Memory B cell (primary cell): ENCODE results near the gene RPLP1.

ENCODE experiments used
- ATAC-seq: fragments of 150-1000 bp; cut with Tn5 transposase; 2 replicates; pipeline ENCODE4 v1.10.0; 2021; ENCODE audit warnings: low read depth, mild to moderate bottlenecking, moderate library complexity
- DNase-seq, 2 donors: peaks; one replicate each; pipeline ENCODE4 v3.0.0; 2022; ENCODE audit warnings: low spot score in 2 of 2
- H3K27ac Mint-ChIP-seq: one replicate; pipeline ENCODE4 v1.8.0; 2022; ENCODE audit warnings: mild to moderate bottlenecking, moderate library complexity, mixed read lengths
- H3K27me3 Mint-ChIP-seq: one replicate; pipeline ENCODE4 v1.8.0; 2022; ENCODE audit warnings: mixed read lengths
- H3K36me3 Mint-ChIP-seq: one replicate; pipeline ENCODE4 v1.8.0; 2022; ENCODE audit warnings: mild to moderate bottlenecking, mixed read lengths
- H3K4me1 Mint-ChIP-seq: one replicate; pipeline ENCODE4 v1.8.0; 2022; ENCODE audit warnings: mixed read lengths
- H3K4me3 Mint-ChIP-seq: one replicate; pipeline ENCODE4 v1.8.0; 2022; ENCODE audit warnings: mild to moderate bottlenecking, moderate library complexity, mixed read lengths
- H3K9me3 Mint-ChIP-seq: one replicate; pipeline ENCODE4 v1.8.0; 2022; ENCODE audit warnings: mixed read lengths

Gene RPLP1

DNA sequence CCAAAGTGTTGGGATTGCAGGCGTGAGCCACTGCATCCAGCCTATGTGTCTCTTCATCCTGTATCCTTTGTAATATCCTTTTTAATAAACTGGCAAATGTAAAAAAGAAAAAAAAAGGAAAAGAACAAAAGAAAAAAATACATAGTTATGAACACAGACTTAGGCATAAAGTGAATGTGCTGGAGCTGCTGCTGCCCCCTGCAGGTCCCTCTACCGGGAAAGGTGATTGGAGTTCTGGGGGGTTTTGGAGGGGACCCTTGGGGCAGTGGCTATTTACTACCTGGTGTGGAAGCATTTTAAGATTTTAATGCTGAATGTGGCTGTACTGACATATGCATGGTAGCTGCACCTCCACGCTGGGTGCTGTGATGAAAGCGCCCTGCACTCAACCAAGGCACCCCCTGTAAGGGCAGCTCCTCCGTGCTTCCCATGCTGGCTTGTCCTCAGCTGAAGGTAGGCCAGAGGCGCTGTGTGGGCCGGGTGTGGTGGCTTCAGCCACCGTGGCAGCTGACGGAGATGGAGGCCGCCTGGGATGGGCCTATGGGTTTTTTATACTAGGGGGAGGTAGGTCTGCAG is 49.9 kb downstream of the RPLP1 start:
- no peak for ATAC-seq
- no peak overlapping the region for H3K27ac Mint-ChIP-seq

DNA sequence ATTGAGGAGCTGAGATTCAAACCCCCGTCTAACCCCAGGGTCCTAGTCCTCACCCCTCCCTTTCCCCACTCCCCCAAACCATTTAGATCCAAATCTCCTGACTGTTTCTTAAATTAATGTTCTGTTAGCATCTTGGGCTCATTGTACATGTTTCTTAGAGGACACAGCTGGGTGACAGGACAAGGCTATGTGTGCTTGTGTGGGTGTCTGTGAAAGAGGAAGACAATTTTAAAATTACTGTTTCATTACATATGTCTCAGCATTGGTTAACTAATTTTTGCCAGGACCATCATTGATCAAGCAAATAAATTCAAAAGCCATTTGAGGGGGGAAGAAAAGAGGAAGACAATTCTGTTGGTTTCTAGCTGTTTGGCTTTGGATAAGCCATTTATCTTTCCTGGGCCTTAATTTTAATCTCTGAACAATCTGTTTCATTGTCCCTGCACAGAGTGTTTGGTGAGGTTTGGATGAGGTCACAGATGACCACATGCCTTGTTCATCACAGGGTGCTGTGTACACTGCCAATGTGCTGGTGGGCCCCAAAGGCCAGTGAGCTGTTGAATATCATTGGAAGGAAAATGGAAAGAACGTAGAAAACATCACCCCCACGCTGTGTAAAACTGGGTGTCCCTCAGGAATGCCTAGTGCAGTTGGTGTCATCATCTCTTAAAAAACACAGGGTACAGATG is 51.9 kb downstream of the RPLP1 start:
- Mint-ChIP-seq H3K27ac (no peak overlapping the region), H3K4me3 (no peak overlapping the region), H3K9me3 (no peaks in the 10 kb centered on the region), H3K4me1 (no peaks in the 10 kb centered on the region), H3K27me3 (peaks cover 6% of the 10 kb centered on the region), H3K36me3 (peaks cover under 1% of the 10 kb centered on the region)
- ATAC-seq, result no peak
- DNase-seq, result no peak

More for the DNA sequence above, 49.9 kb downstream of the RPLP1 start:
- DNase-seq, result no peak
- Mint-ChIP-seq H3K27me3 (peaks cover 5% of the 10 kb centered on the region), H3K4me3 (no peak overlapping the region), H3K36me3 (no peaks in the 10 kb centered on the region), H3K9me3 (no peaks in the 10 kb centered on the region), H3K4me1 (no peaks in the 10 kb centered on the region)
